Gastrocnemius medialis (tissue), 4 donors: ENCODE measurements around the gene MBD3L4.
"Not testable (repeated sequence)": the region's sequence is repeated elsewhere in the genome, so short reads cannot be mapped to it uniquely, and the experiment has no call there.

Source experiments
- CTCF ChIP-seq, 5 experiments: fragments of 450-650 bp in 3 of 5; fragments of 200-600 bp in 2 of 5; sonication (generic) in 2 of 5; IDR thresholded peaks in 4 of 5; conservative IDR thresholded peaks in 1 of 5; 1 replicate in 4 of 5; 2 replicates in 1 of 5; pipeline ENCODE4 v1.5.1; 2016 to 2019; ENCODE audit warnings: antibody characterized with exemption in 5 of 5, mild to moderate bottlenecking in 3 of 5, moderate library complexity in 3 of 5
- POLR2A ChIP-seq, 2 donors: fragments of 450-650 bp; IDR thresholded peaks; one replicate each; pipeline ENCODE4 v1.6.1; 2017; ENCODE audit warnings: antibody characterized with exemption in 2 of 2, mild to moderate bottlenecking in 2 of 2, moderate library complexity in 2 of 2

- TF ChIP-seq CTCF (IDR thresholded peaks at IDR 0.05 in 4 of 5, conservative IDR thresholded peaks at IDR 0.05 in 1 of 5); POLR2A (IDR thresholded peaks at IDR 0.05): not testable (repeated sequence)
Observed at GRCh38 chr19:7056371-7056770, 16.4 kb upstream of the MBD3L4 start.
